Measurements from ENCODE around the gene RCSD1.

Gene RCSD1

GRCh38 chr1:167685844-167686243, 55.8 kb downstream of the RCSD1 start:
- no peak overlapping the region for H3K4me3 ChIP-seq (ENCODE audit: low read depth, low read length)
- H3K36me3 ChIP-seq (ENCODE audit: control insufficient read depth, insufficient read depth, low read length), result no peaks in the 10 kb centered on the region
- H3K27me3 ChIP-seq (ENCODE audit: control insufficient read depth, insufficient read depth, low read length), result no peaks in the 10 kb centered on the region
- H3K9ac ChIP-seq (ENCODE audit: low read depth, low read length), result no peak overlapping the region
- H3K4me1 ChIP-seq (ENCODE audit: control insufficient read depth, insufficient read depth, low read length), result peaks cover 3% of the 10 kb centered on the region
- no peaks in the 10 kb centered on the region for H3K9me3 ChIP-seq (ENCODE audit: control insufficient read depth, insufficient read depth, low read length)

- Histone ChIP-seq H3K27me3 (ENCODE audit: control insufficient read depth, insufficient read depth, low read length) (no peaks in the 10 kb centered on the region), H3K9ac (ENCODE audit: low read depth, low read length) (no peak overlapping the region), H3K4me3 (ENCODE audit: low read depth, low read length) (no peak overlapping the region), H3K36me3 (ENCODE audit: control insufficient read depth, insufficient read depth, low read length) (no peaks in the 10 kb centered on the region), H3K4me1 (ENCODE audit: control insufficient read depth, insufficient read depth, low read length) (peaks cover 3% of the 10 kb centered on the region), H3K9me3 (ENCODE audit: control insufficient read depth, insufficient read depth, low read length) (no peaks in the 10 kb centered on the region)
These were observed 58.0 kb downstream of the RCSD1 start for GRCh38 chr1:167687919-167688519.

- H3K9ac ChIP-seq (ENCODE audit: low read depth, low read length), result no peak overlapping the region
- H3K4me1 ChIP-seq (ENCODE audit: control insufficient read depth, insufficient read depth, low read length), result no peaks in the 10 kb centered on the region
- no peak overlapping the region for H3K4me3 ChIP-seq (ENCODE audit: low read depth, low read length)
- H3K36me3 ChIP-seq (ENCODE audit: control insufficient read depth, insufficient read depth, low read length), result no peaks in the 10 kb centered on the region
- no peaks in the 10 kb centered on the region for H3K9me3 ChIP-seq (ENCODE audit: control insufficient read depth, insufficient read depth, low read length)
- no peaks in the 10 kb centered on the region for H3K27me3 ChIP-seq (ENCODE audit: control insufficient read depth, insufficient read depth, low read length)
These were observed 59.5 kb downstream of the RCSD1 start for GRCh38 chr1:167689567-167689920.

GRCh38 chr1:167690053-167690452, 60.0 kb downstream of the RCSD1 start:
- Histone ChIP-seq H3K4me1 (ENCODE audit: control insufficient read depth, insufficient read depth, low read length) (no peaks in the 10 kb centered on the region), H3K9ac (ENCODE audit: low read depth, low read length) (no peak overlapping the region), H3K36me3 (ENCODE audit: control insufficient read depth, insufficient read depth, low read length) (no peaks in the 10 kb centered on the region), H3K4me3 (ENCODE audit: low read depth, low read length) (no peak overlapping the region), H3K27me3 (ENCODE audit: control insufficient read depth, insufficient read depth, low read length) (no peaks in the 10 kb centered on the region), H3K9me3 (ENCODE audit: control insufficient read depth, insufficient read depth, low read length) (no peaks in the 10 kb centered on the region)

- no peaks in the 10 kb centered on the region for H3K36me3 ChIP-seq (ENCODE audit: control insufficient read depth, insufficient read depth, low read length)
- H3K4me1 ChIP-seq (ENCODE audit: control insufficient read depth, insufficient read depth, low read length), result no peaks in the 10 kb centered on the region
- no peak overlapping the region for H3K9ac ChIP-seq (ENCODE audit: low read depth, low read length)
- H3K27me3 ChIP-seq (ENCODE audit: control insufficient read depth, insufficient read depth, low read length), result no peaks in the 10 kb centered on the region
- H3K4me3 ChIP-seq (ENCODE audit: low read depth, low read length), result no peak overlapping the region
- H3K9me3 ChIP-seq (ENCODE audit: control insufficient read depth, insufficient read depth, low read length), result no peaks in the 10 kb centered on the region
These were observed 63.5 kb downstream of the RCSD1 start for GRCh38 chr1:167693425-167694045.

GRCh38 chr1:167694691-167695090, 64.7 kb downstream of the RCSD1 start:
- Histone ChIP-seq H3K27me3 (ENCODE audit: control insufficient read depth, insufficient read depth, low read length) (no peaks in the 10 kb centered on the region), H3K4me3 (ENCODE audit: low read depth, low read length) (no peak overlapping the region), H3K4me1 (ENCODE audit: control insufficient read depth, insufficient read depth, low read length) (no peaks in the 10 kb centered on the region), H3K9me3 (ENCODE audit: control insufficient read depth, insufficient read depth, low read length) (no peaks in the 10 kb centered on the region), H3K9ac (ENCODE audit: low read depth, low read length) (no peak overlapping the region), H3K36me3 (ENCODE audit: control insufficient read depth, insufficient read depth, low read length) (no peaks in the 10 kb centered on the region)

- no peaks in the 10 kb centered on the region for H3K4me1 ChIP-seq (ENCODE audit: control insufficient read depth, insufficient read depth, low read length)
- no peaks in the 10 kb centered on the region for H3K9me3 ChIP-seq (ENCODE audit: control insufficient read depth, insufficient read depth, low read length)
- H3K36me3 ChIP-seq (ENCODE audit: control insufficient read depth, insufficient read depth, low read length), result no peaks in the 10 kb centered on the region
- H3K9ac ChIP-seq (ENCODE audit: low read depth, low read length), result no peak overlapping the region
- H3K4me3 ChIP-seq (ENCODE audit: low read depth, low read length), result no peak overlapping the region
- H3K27me3 ChIP-seq (ENCODE audit: control insufficient read depth, insufficient read depth, low read length), result no peaks in the 10 kb centered on the region
These were observed 65.1 kb downstream of the RCSD1 start for GRCh38 chr1:167695147-167695546.

GRCh38 chr1:167695756-167696561, 65.9 kb downstream of the RCSD1 start:
- Histone ChIP-seq H3K4me3 (ENCODE audit: low read depth, low read length) (no peak overlapping the region), H3K4me1 (ENCODE audit: control insufficient read depth, insufficient read depth, low read length) (no peaks in the 10 kb centered on the region), H3K27me3 (ENCODE audit: control insufficient read depth, insufficient read depth, low read length) (no peaks in the 10 kb centered on the region), H3K36me3 (ENCODE audit: control insufficient read depth, insufficient read depth, low read length) (no peaks in the 10 kb centered on the region), H3K9ac (ENCODE audit: low read depth, low read length) (no peak overlapping the region), H3K9me3 (ENCODE audit: control insufficient read depth, insufficient read depth, low read length) (no peaks in the 10 kb centered on the region)

GRCh38 chr1:167697667-167698141, 67.7 kb downstream of the RCSD1 start:
- H3K9ac ChIP-seq (ENCODE audit: low read depth, low read length), result no peak overlapping the region
- H3K4me1 ChIP-seq (ENCODE audit: control insufficient read depth, insufficient read depth, low read length), result no peaks in the 10 kb centered on the region
- H3K36me3 ChIP-seq (ENCODE audit: control insufficient read depth, insufficient read depth, low read length), result no peaks in the 10 kb centered on the region
- no peaks in the 10 kb centered on the region for H3K9me3 ChIP-seq (ENCODE audit: control insufficient read depth, insufficient read depth, low read length)
- H3K27me3 ChIP-seq (ENCODE audit: control insufficient read depth, insufficient read depth, low read length), result no peaks in the 10 kb centered on the region
- H3K4me3 ChIP-seq (ENCODE audit: low read depth, low read length), result no peak overlapping the region

- Histone ChIP-seq H3K4me1 (ENCODE audit: control insufficient read depth, insufficient read depth, low read length) (no peaks in the 10 kb centered on the region), H3K9me3 (ENCODE audit: control insufficient read depth, insufficient read depth, low read length) (no peaks in the 10 kb centered on the region), H3K36me3 (ENCODE audit: control insufficient read depth, insufficient read depth, low read length) (no peaks in the 10 kb centered on the region), H3K9ac (ENCODE audit: low read depth, low read length) (no peak overlapping the region), H3K4me3 (ENCODE audit: low read depth, low read length) (no peak overlapping the region), H3K27me3 (ENCODE audit: control insufficient read depth, insufficient read depth, low read length) (no peaks in the 10 kb centered on the region)
These were observed 68.3 kb downstream of the RCSD1 start for GRCh38 chr1:167698313-167698712.

GRCh38 chr1:167701510-167701909, 71.5 kb downstream of the RCSD1 start:
- Histone ChIP-seq H3K9me3 (ENCODE audit: control insufficient read depth, insufficient read depth, low read length) (no peaks in the 10 kb centered on the region), H3K36me3 (ENCODE audit: control insufficient read depth, insufficient read depth, low read length) (no peaks in the 10 kb centered on the region)

GRCh38 chr1:167703557-167703956, 73.5 kb downstream of the RCSD1 start:
- Histone ChIP-seq H3K9me3 (ENCODE audit: control insufficient read depth, insufficient read depth, low read length) (no peaks in the 10 kb centered on the region), H3K27me3 (ENCODE audit: control insufficient read depth, insufficient read depth, low read length) (no peaks in the 10 kb centered on the region), H3K36me3 (ENCODE audit: control insufficient read depth, insufficient read depth, low read length) (no peaks in the 10 kb centered on the region), H3K4me1 (ENCODE audit: control insufficient read depth, insufficient read depth, low read length) (peaks cover 16% of the 10 kb centered on the region), H3K9ac (ENCODE audit: low read depth, low read length) (no peak overlapping the region), H3K4me3 (ENCODE audit: low read depth, low read length) (no peak overlapping the region)

More at GRCh38 chr1:167701510-167701909, 71.5 kb downstream of the RCSD1 start:
- Histone ChIP-seq H3K9ac (ENCODE audit: low read depth, low read length) (no peak overlapping the region), H3K4me3 (ENCODE audit: low read depth, low read length) (no peak overlapping the region), H3K27me3 (ENCODE audit: control insufficient read depth, insufficient read depth, low read length) (no peaks in the 10 kb centered on the region), H3K4me1 (ENCODE audit: control insufficient read depth, insufficient read depth, low read length) (peaks cover 12% of the 10 kb centered on the region)
